ENCODE data around the gene LPCAT4. TPM values are rescaled to one million over a fixed set of nuclear protein-coding genes. Genes with fewer than 3 reads are reported as not detected.

LPCAT4 gene
- polyA plus RNA-seq, 1 donor = 45.5 TPM

Other genes starting within 250 kb of the LPCAT4 start
- 90.2 TPM for gene KATNBL1, start 157.1 kb downstream of the LPCAT4 start, polyA plus RNA-seq (ENCODE audit: insufficient read length)
- 136 TPM for gene EMC4, start 142.2 kb downstream of the LPCAT4 start, polyA plus RNA-seq (ENCODE audit: insufficient read length)
- gene SLC12A6, start 29.4 kb downstream of the LPCAT4 start, polyA plus RNA-seq (ENCODE audit: insufficient read length) = 35.1 TPM
- 123 TPM for gene NOP10, start 24.1 kb downstream of the LPCAT4 start, polyA plus RNA-seq (ENCODE audit: insufficient read length)
- 0.08 TPM for gene NUTM1, start 23.9 kb downstream of the LPCAT4 start, polyA plus RNA-seq (ENCODE audit: insufficient read length)
- 157 TPM for gene GOLGA8A, start 70.6 kb upstream of the LPCAT4 start, polyA plus RNA-seq (ENCODE audit: insufficient read length)
- gene GOLGA8B, start 216.5 kb upstream of the LPCAT4 start, polyA plus RNA-seq (ENCODE audit: insufficient read length) = 221 TPM

Data from left kidney (tissue), 1 donor.